Panc1 (cell line): ENCODE measurements around the gene DUOX1. TPM values are rescaled to one million over a fixed set of nuclear protein-coding genes. Genes with fewer than 3 reads are reported as not detected.

Source experiments
- ATAC-seq: fragments of 200-7000 bp; cut with Tn5 transposase; 2 replicates; pipeline ENCODE4 v1.9.1; 2020; ENCODE audit warnings: mild to moderate bottlenecking, moderate library complexity
- BruUV-seq: library from RNA; stranded (reverse); fragments of 400-500 nt; replicated peaks from 2 replicates; lab custom pipeline; 2021; lab: Mats Ljungman, UMichigan
- CTCF ChIA-PET: fragments of 300-600 bp; sonication (Branson Sonifier 250); formaldehyde crosslinking; loops from one replicate; lab custom pipeline; 2022; ENCODE audit warnings: antibody characterized with exemption; lab: Charles Lee
- POLR2A ChIA-PET: fragments of 300-600 bp; sonication (Branson Sonifier 250); formaldehyde crosslinking; loops from one replicate; lab custom pipeline; 2022; ENCODE audit warnings: antibody characterized with exemption; lab: Charles Lee
- DNase-seq: peaks from one replicate; pipeline ENCODE4 v3.0.0-alpha.2; 2010; ENCODE audit warnings: low read depth, low spot score
- H3K27ac ChIP-seq: 2 replicates; pipeline ENCODE4 v1.5.1; 2011; ENCODE audit warnings: mild to moderate bottlenecking, low read length, inconsistent platforms
- H3K27me3 ChIP-seq: fragments of 200-500 bp; sonication (Bioruptor generic); 2 replicates; pipeline ENCODE4 v1.6.0; 2014; ENCODE audit warnings: low read length, inconsistent platforms; ENCODE audit not compliant: control insufficient read depth, insufficient read depth
- H3K36me3 ChIP-seq: fragments of 200-500 bp; sonication (Bioruptor generic); 2 replicates; pipeline ENCODE4 v1.5.1; 2014; ENCODE audit warnings: inconsistent platforms, mild to moderate bottlenecking, low read length, moderate library complexity; ENCODE audit not compliant: control insufficient read depth, insufficient read depth
- H3K4me1 ChIP-seq: 2 replicates; pipeline ENCODE4 v1.5.1; 2011; ENCODE audit warnings: inconsistent platforms, mild to moderate bottlenecking, low read length, moderate library complexity; ENCODE audit not compliant: control insufficient read depth, insufficient read depth
- H3K4me3 ChIP-seq, 2 experiments: 2 replicates each; pipeline ENCODE4 v1.5.1; 2011 to 2012; ENCODE audit warnings: low read depth in 2 of 2, low read length in 2 of 2, mild to moderate bottlenecking in 2 of 2, inconsistent platforms in 1 of 2, moderate library complexity in 1 of 2
- H3K9me3 ChIP-seq: fragments of 200-500 bp; sonication (Bioruptor generic); 2 replicates; pipeline ENCODE4 v1.5.1; 2014; ENCODE audit warnings: low read depth, mild to moderate bottlenecking, inconsistent platforms, low read length, moderate library complexity; ENCODE audit not compliant: control insufficient read depth, insufficient read depth
- CTCF ChIP-seq: fragments of 450-650 bp; IDR thresholded peaks from 2 replicates; pipeline ENCODE4 v1.5.1; 2017; ENCODE audit warnings: mild to moderate bottlenecking
- POLR2AphosphoS5 ChIP-seq: IDR thresholded peaks from 2 replicates; pipeline ENCODE4 v1.6.1; 2012; ENCODE audit warnings: mild to moderate bottlenecking, low read depth, low read length, moderate library complexity
- SIN3A ChIP-seq: IDR thresholded peaks from 2 replicates; pipeline ENCODE4 v1.6.1; 2012; ENCODE audit warnings: low read depth, mild to moderate bottlenecking, low read length, moderate library complexity, borderline replicate concordance; ENCODE audit not compliant: insufficient read depth
- TCF7L2 ChIP-seq: IDR thresholded peaks from 2 replicates; pipeline ENCODE4 v1.6.1; 2011; ENCODE audit warnings: mild to moderate bottlenecking, low read depth, low read length, inconsistent platforms
- in situ Hi-C: cut with HindIII; loops from 2 replicates; pipeline ENCODE4 v1.10.0; 2016; ENCODE audit warnings: low sequenced_read_pairs, low pct_unique_long_range_greater_than_20kb
- intact Hi-C: fragments of 100-400 bp; cut with micrococcal nuclease; formaldehyde crosslinking; loops from one replicate; pipeline ENCODE4 v1.10.0; 2022; ENCODE audit not compliant: unreplicated experiment
- total RNA-seq: library from RNA; stranded (reverse); gene quantifications from one replicate; pipeline ENCODE4 v1.2.1, GENCODE V29; 2021; ENCODE audit not compliant: unreplicated experiment
- TF ChIP-seq, protein P1 (sequence below), 2 experiments: IDR thresholded peaks; 2 replicates each; pipeline ENCODE4 v1.6.1; 2011 to 2012; ENCODE audit warnings: low read depth in 2 of 2, control low read depth in 1 of 2, low read length in 1 of 2, mild to moderate bottlenecking in 1 of 2, moderate library complexity in 1 of 2; ENCODE audit not compliant: insufficient read depth in 1 of 2

Gene DUOX1
- total RNA-seq, 1 experiment from 2014 or later = 0.31 TPM

DNA sequence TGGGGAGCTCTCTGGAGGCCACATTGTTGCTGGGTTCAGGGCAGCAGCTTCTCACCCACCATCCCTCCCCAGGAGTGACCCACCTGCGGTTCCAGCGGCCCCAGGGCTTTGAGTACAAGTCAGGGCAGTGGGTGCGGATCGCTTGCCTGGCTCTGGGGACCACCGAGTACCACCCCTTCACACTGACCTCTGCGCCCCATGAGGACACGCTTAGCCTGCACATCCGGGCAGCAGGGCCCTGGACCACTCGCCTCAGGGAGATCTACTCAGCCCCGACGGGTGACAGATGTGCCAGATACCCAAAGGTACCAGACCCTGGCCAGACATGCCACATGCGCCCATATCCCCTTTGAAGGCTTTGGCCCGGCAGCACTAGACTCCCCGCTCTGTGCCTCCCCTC is 31.9 kb downstream of the DUOX1 start:
- Histone ChIP-seq H3K27me3 (no peaks in the 10 kb centered on the region), H3K4me1 (peaks cover 4% of the 10 kb centered on the region), H3K36me3 (no peaks in the 10 kb centered on the region), H3K9me3 (no peaks in the 10 kb centered on the region), H3K4me3 (no peak overlapping the region), H3K27ac (no peak overlapping the region)
- no TSS peak for BruUV-seq
- no peak for ATAC-seq
- intact Hi-C loops (loop anchor here (2.0 kb wide), 1 partner anchor 39 kb away; no protein-coding TSS in a partner anchor), in situ Hi-C loops (no loop called here)
- TF ChIP-seq CTCF (no peak), POLR2AphosphoS5 (no peak), TCF7L2 (no peak), SIN3A (no peak)
- TF ChIP-seq, protein P1, sequence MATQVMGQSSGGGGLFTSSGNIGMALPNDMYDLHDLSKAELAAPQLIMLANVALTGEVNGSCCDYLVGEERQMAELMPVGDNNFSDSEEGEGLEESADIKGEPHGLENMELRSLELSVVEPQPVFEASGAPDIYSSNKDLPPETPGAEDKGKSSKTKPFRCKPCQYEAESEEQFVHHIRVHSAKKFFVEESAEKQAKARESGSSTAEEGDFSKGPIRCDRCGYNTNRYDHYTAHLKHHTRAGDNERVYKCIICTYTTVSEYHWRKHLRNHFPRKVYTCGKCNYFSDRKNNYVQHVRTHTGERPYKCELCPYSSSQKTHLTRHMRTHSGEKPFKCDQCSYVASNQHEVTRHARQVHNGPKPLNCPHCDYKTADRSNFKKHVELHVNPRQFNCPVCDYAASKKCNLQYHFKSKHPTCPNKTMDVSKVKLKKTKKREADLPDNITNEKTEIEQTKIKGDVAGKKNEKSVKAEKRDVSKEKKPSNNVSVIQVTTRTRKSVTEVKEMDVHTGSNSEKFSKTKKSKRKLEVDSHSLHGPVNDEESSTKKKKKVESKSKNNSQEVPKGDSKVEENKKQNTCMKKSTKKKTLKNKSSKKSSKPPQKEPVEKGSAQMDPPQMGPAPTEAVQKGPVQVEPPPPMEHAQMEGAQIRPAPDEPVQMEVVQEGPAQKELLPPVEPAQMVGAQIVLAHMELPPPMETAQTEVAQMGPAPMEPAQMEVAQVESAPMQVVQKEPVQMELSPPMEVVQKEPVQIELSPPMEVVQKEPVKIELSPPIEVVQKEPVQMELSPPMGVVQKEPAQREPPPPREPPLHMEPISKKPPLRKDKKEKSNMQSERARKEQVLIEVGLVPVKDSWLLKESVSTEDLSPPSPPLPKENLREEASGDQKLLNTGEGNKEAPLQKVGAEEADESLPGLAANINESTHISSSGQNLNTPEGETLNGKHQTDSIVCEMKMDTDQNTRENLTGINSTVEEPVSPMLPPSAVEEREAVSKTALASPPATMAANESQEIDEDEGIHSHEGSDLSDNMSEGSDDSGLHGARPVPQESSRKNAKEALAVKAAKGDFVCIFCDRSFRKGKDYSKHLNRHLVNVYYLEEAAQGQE (IDR thresholded peaks at IDR 0.05; ENCODE audit: insufficient read depth in 1 of 2, low read depth in 2 of 2, low read length in 1 of 2) = no peak
- ChIA-PET POLR2A (no interaction called here), CTCF (interaction anchor here (0.6 to 1.1 kb wide), 3 partner anchors 9 to 198 kb away, joined by 3 to 7 read pairs (median 4); no protein-coding TSS in a partner anchor)
- DNase-seq = no peak

- POLR2A ChIA-PET = interaction anchor here (0.5 to 0.6 kb wide), 2 partner anchors 37 to 129 kb away, joined by 3 to 5 read pairs; no protein-coding TSS in a partner anchor
- in situ Hi-C loops = no loop called here
- Histone ChIP-seq H3K27me3 (no peaks in the 10 kb centered on the region), H3K36me3 (no peaks in the 10 kb centered on the region), H3K27ac (no peak overlapping the region), H3K9me3 (no peaks in the 10 kb centered on the region), H3K4me3 (no peak overlapping the region), H3K4me1 (peaks cover 8% of the 10 kb centered on the region)
- intact Hi-C loops = loop anchor here (2.0 kb wide), 1 partner anchor 38 kb away; no protein-coding TSS in a partner anchor
- TF ChIP-seq TCF7L2 (no peak), POLR2AphosphoS5 (0 out of 2 replicates have a peak, but pooled peaks have one; percentile 25), CTCF (peak; percentile 94)
- TF ChIP-seq, protein P1 (IDR thresholded peaks at IDR 0.05; ENCODE audit: insufficient read depth in 1 of 2, low read depth in 2 of 2, low read length in 1 of 2) = no peak
- CTCF ChIA-PET = interaction anchor here (0.6 to 2.5 kb wide), 17 partner anchors 8 to 451 kb away, joined by 3 to 13 read pairs (median 4); a partner anchor contains a TSS
- ATAC-seq (peak; percentile 84), DNase-seq (peak; percentile 77)
- BruUV-seq = no TSS peak
Observed at GRCh38 chr15:45162771-45163507, 33.1 kb downstream of the DUOX1 start.
